Inflammatory macrophage treated with lipopolysaccharide for 1 hour (primary cell): ENCODE results near the gene MYL6B.
"Not testable (repeated sequence)": the region's sequence is repeated elsewhere in the genome, so short reads cannot be mapped to it uniquely, and the experiment has no call there.

Source experiments
- DNase-seq, 2 donors: peaks; one replicate each; pipeline ENCODE4 v3.0.0-alpha.2; 2020 to 2022

Gene MYL6B

GRCh38 chr12:56154246-56154771 lies 1.9 kb downstream of the MYL6B start:
- no peak for DNase-seq

DNA sequence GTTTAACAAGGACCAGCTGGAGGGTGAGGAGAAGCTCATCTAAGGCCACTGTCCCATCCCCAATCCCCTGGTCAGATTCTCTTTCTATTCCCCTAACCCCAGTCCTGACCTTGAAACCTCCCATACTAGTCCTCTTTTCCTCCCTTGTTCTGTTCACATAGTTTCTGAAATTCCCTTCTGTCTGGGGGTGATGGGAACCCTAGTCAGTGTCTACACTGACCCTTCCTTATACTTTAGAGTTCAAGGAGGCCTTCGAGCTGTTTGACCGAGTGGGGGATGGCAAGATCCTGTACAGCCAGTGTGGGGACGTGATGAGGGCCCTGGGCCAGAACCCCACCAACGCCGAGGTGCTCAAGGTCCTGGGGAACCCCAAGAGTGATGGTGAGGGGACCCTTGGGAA lies 2.4 kb downstream of the MYL6B start:
- no peak for DNase-seq

- no peak for DNase-seq
Measured at GRCh38 chr12:56155256-56155845, 3.0 kb downstream of the MYL6B start.

DNA sequence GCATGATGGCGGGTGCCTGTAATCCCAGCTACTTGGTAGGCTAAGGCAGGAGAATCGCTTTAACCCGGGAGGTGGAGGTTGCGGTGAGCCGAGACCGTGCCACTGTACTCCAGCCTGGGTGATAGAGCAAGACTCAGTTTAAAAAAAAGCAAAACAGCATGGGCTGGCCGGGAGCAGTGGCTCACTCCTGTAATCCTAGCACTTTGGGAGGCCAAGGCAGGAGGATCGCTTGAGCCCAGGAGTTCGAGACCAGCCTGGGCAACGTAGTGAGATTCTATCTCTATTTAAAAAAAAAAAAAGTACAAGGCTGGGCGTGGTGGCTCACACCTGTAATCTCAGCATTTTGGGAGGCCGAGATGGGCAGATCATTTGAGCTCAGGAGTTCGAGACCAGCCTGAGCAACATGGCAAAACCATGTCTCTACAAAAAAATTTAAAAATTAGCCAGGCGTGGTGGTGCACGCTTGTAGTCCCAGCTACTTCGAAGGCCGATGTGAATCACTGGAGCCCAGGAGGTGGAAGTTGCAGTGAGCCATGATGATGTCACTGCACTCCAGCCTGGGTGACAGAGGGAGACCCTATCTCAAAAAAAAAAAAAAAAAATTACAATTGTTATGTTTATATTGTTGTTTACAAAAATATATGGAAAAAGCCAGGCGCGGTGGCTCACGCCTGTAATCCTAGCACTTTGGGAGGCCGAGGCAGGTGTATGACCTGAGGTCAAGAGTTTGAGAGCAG lies 4.2 kb downstream of the MYL6B start:
- not testable (repeated sequence) for DNase-seq

- DNase-seq: peak; percentile 59 to 68
Measured at GRCh38 chr12:56157201-56158028, 5.0 kb downstream of the MYL6B start.

DNA sequence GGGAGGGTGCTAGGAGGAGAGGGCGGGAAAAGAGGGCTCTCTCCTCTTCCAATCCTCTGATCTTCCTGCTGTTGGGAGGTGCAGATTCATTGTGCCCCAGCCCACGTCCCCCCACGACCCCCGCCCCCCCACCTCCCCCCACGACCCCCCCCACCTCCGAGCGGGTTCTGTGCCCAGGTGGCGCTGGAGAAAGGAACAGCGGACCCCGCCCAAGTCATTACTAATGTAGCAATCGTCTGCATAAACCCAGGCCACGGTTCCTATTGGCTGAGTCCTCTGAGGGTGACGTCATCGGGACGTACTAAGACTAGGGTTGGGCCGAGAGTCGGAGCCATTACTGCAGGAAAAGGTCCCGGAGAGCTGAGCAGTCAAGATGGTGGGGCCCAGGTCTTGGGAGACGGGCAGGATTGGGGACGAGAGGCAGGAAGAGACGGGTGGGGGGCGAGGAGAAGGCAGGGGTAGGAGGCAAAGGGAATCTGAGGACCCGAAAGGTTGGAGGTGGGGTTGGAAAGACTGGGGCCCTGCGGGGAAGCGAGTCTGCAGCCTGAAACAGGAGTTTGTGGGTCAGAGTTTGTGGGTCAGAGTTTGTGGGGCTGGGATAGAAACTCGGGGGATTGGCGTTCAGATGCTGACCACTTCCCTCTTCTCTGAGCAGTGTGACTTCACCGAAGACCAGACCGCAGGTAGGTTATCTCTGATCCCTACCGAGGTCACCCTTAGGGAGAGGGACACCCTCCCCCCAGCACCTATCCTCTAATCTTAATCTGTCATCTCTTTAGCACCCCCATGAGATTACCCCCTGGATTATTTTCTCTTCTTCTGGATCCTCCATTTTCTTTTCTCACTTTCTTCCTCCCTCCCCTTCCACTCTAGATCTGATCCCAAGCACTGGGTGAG lies 5.9 kb downstream of the MYL6B start, which contains the start of gene MYL6:
TSS of gene MYL6 (plus strand) at position 331 of the 897 bp plus-strand sequence. CDS start at position 374, 43 bp downstream.
- peak; percentile 95 to 98 for DNase-seq

GRCh38 chr12:56158926-56159461 lies 6.6 kb downstream of the MYL6B start:
- peak; percentile 44 to 57 for DNase-seq

GRCh38 chr12:56159482-56160192 lies 7.2 kb downstream of the MYL6B start:
- no peak for DNase-seq

DNA sequence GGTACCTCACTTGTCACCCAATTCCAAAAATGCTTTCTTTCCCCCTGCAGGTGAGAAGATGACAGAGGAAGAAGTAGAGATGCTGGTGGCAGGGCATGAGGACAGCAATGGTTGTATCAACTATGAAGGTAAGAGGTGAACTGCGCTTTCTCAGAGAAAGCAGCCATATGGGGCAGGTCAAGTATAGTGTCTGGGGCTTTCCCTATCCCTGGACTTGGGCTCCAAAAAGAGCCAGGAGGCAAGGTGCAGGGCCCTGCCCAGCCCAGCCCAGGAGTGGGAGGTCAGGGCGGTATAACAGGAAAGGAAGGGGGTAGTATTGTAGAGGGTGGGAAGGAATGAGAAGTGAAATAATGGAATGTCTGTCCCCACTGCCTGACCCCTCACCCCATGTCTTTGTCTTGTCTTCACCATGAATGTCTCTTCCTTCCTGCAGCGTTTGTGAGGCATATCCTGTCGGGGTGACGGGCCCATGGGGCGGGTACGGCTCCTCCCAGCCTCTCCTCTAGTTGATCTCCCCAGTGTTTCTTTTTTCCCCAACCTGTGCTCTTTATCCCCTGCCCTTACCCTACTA lies 7.9 kb downstream of the MYL6B start:
- DNase-seq: peak in 1 of 2 donors; percentile 35

GRCh38 chr12:56160894-56161689 lies 8.7 kb downstream of the MYL6B start:
- no peak for DNase-seq

- DNase-seq: no peak
Measured at GRCh38 chr12:56161690-56162351, 9.4 kb downstream of the MYL6B start.

- DNase-seq: no peak
Measured at GRCh38 chr12:56162468-56163290, 10.3 kb downstream of the MYL6B start.

GRCh38 chr12:56163533-56164344 lies 11.4 kb downstream of the MYL6B start:
- no peak for DNase-seq

DNA sequence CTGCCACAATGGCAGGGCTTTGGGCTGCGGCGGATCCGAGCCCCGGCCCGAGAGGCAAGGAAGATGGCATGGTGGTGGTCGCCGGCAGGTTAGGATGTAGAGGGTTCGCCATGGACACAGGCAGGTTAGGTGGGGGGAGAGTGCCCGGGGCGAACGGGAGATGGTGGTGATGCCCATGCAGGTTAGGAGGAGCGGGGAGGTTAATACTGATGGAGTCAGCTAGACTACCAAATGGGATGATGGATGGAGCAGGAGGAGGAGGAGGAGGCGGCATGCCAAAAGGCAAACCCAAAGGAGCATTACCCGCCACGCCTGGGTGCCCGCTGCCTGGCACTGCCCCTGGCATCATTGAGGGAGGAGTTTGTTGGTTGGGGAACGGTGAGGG lies 11.9 kb downstream of the MYL6B start:
- no peak for DNase-seq

- DNase-seq: no peak
Measured at GRCh38 chr12:56165369-56165768, 13.0 kb downstream of the MYL6B start.

GRCh38 chr12:56169229-56169759 lies 16.9 kb downstream of the MYL6B start:
- DNase-seq: no peak

GRCh38 chr12:56172839-56173238 lies 20.5 kb downstream of the MYL6B start:
- no peak for DNase-seq
